ENCODE data around the gene PEX11A. TPM values are rescaled to one million over a fixed set of nuclear protein-coding genes. Genes with fewer than 3 reads are reported as not detected.

Gene PEX11A
- total RNA-seq, 1 experiment from 2014 or later: 3.5 TPM

DNA sequence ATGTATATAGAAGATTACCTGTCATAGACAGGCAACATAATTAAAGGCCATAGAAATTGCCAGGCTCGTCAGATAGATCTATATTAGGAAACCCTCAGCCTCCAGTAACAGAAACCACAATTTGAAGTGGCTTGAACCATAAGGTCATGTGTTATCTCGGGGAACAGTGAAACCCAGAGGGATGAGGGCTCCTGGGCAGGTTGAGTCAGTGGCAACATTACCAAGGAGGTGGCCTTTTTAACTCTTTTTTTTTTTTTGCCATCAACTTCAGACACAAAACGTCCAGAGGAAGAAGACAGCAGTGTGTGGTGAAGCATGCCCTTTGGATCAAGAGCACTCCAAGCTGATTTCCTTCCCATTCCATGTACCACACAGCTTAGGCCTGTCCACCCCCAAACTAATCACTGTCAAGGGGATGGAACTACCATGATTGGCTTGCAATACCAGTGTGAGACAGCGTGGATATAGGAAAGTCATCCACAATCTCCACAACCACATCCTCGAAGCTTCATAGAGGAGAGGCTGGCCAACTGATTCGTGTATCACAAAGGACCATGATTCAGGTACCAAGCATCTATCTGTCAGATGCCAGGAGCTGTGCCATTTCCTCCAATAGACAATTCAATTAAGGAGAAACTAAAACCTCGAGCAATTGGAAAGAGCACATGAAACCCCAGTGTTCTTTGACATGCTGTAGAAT lies 34.3 kb downstream of the PEX11A start:
- peak; percentile 30 for DNase-seq (ENCODE audit: low read depth)

DNA sequence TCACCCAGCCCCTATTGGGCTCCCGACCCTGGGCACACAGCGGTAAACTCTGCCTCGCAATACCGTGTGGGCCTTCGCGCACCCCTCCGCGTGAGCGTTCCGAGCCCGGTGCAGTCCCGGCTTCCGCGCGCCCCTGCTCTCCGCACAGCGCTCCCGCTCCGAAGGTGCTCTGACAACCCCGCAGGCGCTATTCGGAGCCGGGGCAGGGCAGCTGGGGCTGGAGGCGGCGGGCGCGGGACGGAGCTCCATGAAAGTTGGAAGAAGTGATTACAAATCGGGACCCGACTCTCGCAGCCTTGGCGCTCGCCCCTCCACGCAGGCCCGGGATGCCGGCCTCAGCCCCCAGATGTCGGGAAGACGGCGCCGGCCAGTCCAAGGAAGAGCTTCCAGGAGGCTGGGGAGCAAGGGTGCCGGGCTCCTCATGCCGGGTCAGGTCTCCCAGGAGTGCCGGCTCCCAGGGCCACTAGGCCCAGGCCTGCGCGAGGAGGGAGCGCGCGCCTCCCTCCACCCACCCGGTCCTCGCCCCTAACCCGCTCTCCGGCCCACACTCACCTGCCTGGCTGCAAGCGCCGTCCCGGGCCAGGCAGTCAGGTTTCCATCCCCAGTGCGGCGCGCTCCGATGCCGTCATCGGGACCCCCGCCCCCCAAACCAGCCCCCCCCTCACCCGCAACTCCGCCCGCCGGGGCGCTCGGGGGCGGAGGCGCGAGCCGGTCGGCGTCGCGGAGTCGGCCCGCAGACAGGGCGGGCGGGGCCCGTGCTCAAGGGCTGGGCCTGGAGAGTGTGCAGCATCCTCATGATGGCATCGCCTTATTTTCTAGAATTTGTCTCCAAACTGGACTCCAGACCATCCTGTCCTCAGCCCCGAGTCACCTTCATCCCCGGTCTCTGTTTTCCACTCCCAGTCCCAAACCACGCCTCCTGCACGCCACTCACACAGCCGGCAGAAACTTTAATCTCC lies 35.4 kb downstream of the PEX11A start, which contains the start of gene KIF7:
Gene KIF7 (minus strand): TSS at position 621 of the 959 bp plus-strand sequence. CDS start 2,537 bp downstream, outside the sequence.
- DNase-seq (ENCODE audit: low read depth): peak; percentile 50

DNA sequence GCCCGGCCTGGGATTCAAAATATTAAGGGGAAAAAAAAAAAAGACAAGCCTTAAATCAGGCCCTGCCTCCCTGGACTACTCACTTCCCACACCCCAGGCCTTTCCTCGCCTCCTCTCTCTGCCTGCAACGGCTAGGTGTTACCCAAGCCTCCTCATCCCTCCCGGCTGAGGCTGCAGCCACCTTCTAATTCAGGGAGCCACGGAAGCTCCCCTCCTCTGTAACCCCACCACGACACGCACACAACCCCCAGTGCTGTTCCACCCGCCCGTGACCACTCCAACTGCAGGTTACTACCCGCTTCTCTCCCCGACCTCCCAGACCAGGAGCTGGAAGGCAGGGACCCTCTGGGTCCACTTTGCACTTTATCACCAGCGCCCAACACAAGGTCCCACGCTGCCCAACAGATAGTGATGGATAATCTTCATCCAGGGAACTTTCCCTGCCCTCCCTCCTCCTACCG lies 36.2 kb downstream of the PEX11A start:
- peak; percentile 13 for DNase-seq (ENCODE audit: low read depth)

DNA sequence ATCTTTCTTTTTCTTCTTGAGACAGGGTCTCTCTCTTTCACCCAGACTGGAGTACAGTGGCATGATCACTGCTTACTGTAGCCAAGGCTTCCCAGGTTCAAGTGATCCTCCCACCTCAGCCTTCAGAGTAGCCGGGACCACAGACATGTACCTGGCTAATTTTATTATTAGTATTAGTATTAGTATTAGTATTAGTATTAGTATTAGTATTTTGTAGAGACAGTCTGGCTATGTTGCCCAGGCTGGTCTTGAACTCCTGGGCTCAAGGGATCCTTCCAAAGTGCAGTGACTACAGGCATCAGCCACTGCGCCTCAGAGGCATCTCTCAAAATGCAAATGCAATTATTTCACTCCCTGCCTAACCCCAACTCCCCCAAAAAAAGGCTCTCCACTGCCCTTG lies 37.0 kb downstream of the PEX11A start:
- DNase-seq (ENCODE audit: low read depth): no peak

DNA sequence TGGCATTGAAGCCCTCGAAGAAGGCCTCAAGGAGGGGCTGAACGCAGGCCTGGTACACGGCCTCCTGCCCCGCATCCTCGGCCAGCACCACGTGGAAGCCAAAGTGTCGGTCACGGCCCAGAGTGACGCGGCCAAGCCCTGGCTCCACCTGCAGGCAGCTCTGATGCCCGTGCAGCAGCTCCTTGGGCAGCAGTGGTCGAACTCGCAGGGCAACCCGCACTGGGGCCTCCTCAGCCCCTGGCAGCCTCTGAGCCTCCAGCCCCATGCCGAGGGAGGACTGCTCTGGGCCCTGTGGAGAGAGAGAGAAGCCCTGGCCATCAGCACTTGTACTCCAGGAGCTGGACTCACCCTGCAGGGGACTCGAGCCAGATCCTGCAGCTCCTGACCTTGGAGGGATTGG lies 37.9 kb downstream of the PEX11A start:
- DNase-seq (ENCODE audit: low read depth): no peak

DNA sequence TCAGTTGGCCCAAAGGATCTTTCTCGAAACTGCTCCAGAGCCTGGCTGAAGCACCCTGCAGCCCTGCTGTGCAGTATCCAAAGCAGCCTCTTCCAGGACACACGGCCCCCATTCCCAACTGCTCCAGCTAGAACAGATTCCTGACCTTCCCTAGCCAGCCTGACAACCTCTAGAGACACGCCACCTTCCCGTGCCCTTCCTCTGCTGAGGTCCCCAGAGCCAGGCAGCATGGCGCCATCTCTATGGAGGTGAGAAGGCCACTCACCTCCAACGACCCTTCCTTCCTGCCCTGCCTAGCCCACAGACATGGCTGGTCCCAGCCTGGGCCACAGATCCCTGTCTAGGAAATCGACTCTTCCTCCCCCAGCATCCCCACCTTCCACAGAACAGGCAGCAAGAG lies 38.4 kb downstream of the PEX11A start:
- DNase-seq (ENCODE audit: low read depth): no peak

DNA sequence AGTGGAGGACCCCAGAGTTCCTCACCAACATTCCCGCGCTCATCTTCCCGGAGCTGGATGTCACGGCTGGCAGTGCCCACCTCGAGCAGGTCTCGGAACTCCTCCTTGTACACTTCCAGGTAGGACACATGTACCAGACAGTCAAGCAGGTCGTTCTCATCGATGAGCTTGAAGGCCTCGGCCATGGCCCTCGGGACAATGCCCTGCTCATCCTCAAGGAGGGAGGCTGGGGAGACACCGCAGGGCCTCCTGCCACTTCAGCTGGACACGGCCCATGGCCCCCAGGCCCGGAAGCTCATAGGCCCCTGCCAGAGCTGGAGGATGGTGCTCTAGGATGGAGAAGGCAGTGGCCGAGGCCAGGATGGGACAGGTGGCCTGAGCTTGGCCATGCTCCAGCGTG lies 40.8 kb downstream of the PEX11A start:
- DNase-seq (ENCODE audit: low read depth): no peak

DNA sequence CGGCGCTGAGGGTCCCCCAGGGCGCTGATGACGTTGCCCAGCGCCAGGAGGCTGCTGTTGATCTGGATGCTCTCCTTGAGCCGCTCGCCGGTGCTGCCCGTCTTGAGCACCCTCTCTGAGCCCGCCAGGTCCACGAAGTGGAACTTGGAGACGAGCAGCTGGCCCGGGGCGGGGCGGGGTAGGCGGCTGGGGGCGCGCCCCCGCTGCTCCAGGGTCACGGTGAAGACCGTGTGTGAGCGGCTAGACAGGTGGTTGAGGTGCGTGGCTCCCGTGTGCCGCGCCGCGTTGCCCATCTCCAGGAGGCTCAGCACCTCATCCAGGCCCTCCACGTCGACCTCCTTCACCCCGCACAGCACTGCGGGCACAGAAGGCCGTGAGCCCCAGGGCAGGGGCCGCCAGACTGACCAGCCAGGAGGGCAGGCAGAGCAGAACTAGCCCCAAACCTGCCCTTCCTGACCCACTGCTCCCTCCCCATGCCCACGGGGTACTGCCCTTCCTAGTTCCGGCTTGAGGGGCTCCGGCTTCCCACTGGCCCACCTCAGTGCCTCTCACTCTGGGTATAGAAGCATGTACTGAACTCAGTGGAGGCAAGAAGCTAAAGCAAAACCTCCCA lies 41.4 kb downstream of the PEX11A start:
- DNase-seq (ENCODE audit: low read depth): no peak

DNA sequence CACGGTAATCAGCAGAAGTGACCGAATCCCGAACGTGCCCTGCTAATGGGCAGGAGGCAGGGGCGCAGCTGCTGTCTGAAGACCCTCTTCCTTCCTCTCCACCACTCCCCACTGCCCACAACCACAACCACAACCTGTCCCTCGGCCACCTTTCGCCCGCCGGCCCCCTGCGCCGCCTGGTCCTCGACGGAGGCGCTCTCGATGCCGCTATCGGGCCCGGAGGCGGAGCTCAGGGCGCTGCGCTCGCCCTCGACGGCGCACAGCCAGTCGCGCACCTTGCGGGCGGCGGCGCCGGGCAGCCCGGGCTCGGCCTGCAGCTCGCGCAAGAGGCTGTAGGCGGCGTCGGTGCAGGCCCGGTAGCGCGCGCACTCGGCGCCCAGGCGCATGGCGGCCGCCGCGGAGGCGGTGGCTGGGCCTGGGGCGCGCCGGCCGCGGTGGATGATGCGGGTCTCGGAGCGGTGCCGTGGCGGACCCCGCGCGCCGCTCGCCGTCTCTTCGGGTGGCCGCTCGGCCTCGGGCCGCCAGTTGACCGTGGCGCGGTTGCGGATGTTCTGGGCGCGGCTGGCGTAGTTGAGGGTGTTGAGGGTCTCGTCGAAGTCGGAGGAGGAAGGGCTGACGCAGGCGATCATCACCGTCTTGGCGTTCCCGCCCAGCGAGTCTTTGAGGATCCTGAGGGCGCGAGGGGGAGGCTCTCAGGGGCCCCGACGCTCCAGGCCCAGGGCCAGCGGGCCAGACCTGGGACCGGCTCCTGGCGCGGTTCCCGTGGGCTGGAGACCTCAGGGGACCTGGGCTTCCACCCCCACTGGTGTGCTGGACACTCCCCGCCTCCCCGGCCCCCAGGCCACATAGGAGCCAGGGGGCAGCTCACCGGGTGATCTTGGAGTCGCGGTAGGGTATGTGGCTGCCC lies 42.2 kb downstream of the PEX11A start:
- DNase-seq (ENCODE audit: low read depth): no peak

DNA sequence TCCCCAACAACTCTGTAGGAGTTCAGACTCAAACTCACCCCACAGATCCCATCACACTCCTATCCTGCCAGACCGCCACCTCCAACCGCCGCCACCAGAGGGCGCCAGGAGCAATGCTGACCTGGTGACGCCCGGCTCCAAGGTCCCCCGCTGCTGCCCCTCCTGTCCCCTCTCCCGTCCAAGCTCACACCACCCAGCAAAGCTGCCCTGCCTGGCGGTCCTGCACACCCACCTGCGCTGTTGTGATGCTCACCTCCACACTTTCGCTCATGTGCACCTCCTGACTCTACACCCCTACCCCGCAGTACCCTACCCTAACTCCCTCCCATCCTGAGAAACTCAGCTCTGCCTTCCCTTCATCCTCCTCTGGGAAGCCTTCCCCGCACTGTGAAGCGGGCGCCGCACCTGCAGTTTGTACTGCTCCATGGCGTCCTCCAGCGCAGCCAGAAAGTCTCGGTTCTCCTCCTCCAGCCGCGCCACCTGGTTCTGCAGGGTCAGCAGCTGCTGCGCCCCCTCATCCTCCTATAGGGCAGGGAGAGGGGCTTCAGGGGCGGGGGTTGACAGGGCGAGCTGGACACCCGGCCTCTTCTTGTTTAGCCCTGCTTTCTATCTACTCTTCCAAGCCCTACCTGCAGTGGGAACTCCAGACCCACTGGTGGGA lies 43.2 kb downstream of the PEX11A start:
- DNase-seq (ENCODE audit: low read depth): peak; percentile 34

DNA sequence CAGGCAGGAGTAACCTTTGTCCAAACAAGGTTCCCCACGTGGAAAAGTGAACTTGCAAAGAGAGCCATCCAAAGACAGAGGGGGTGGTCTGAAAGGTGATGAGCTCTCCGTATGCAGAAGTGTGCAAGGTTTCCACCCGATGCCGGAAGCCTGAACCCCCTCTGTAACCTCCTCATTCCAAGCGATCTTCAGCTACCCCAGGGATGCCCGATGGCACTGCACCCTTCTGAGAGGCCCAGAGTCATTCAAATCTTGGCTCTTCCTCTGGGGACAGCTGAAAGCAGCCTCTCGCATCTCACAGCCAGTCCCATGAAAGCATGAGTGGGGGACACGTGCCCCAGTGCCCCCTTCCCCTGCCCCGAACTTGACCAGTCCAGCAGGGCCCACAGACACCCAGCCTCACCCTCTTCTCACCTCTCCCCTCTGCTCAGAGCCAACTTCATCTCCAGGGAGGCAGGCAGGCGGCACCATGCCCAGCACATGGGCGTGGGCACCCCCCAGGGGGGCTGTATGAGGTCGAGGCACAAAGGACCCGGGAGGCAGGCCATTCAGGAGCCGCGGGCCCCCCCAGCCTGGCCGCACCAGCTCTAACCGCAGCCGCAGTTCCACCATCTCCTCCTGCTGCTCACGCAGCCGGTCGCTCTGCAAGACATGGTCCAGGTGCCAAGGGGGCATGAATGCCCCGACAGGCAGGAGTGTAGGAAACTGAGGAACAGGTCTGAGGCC lies 44.0 kb downstream of the PEX11A start:
- DNase-seq (ENCODE audit: low read depth): no peak

DNA sequence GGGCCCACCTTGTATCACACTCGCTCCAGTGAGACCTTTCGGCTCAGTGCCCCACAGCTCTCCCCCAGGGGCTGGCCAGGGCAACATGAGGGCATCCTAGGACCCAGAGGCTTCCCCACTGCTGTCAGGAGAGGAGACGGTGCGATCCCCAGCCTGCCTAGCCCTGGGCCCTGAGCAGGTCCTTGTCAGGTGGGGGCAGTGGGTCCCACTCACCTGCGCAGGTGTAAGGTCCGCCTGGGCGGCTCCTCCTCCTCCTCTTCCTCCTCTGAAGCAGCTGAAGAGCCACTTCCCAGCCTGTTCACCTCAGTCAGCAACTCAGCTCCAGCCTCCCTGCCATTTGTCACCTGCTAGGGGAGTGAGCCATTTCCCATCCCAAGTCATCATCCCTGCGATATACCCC lies 44.9 kb downstream of the PEX11A start:
- DNase-seq (ENCODE audit: low read depth): no peak

DNA sequence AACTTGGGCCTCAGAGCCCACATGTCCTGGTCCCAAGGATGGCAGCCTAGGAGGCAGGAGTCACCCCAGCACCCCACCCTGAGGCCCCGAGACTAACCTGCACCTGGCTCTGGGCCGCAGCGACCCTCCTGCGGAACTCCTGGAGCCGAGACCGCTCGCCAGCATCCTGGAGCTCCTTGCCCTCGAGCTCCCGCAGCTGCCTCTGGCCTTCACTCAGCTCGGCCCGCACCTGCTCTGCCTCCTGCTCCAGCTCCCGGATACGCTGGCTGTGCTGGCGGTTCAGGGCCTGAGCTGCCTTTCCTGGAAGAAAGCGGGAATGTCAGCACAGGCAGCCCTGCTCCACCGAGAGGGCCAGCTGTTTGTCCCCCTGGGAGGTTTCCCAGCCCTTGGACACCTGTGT lies 48.4 kb downstream of the PEX11A start:
- DNase-seq (ENCODE audit: low read depth): no peak

DNA sequence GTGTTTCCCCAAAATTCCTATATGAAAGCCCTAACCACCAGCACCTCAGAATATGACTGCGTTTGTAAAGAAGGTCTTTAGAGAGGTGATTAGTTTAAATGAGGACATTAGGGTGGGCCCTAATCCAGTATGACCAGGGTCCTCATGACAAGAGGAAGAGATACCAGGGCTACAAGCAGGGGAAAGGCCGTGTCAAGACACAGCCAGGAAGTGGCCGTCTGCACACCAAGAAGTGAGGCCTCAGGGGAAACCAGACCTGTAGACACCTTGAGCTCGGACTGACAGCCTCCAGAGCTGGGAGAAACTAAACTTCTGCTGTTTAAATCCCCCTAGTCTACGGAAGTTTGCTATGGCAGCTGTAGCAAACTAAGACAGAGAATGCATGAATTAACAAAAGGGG lies 49.5 kb downstream of the PEX11A start:
- DNase-seq (ENCODE audit: low read depth): no peak

DNA sequence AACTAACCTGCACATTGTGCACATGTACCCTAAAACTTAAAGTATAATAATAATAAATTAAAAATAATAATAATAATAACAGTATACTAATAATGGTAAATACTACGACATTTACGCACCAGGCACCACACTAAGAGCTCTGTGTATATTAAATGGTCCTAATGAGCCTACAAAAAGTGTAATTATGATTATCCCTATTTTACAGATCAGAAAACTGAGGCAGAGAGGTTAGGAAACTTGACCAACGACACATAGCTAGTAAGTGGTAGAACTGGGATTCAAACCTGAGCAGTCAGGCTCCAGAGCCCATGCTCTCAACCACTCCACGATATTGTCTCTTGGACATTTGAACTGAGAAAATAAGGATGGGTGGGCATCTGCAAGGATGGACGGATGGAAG lies 50.3 kb downstream of the PEX11A start:
- DNase-seq (ENCODE audit: low read depth): no peak

DNA sequence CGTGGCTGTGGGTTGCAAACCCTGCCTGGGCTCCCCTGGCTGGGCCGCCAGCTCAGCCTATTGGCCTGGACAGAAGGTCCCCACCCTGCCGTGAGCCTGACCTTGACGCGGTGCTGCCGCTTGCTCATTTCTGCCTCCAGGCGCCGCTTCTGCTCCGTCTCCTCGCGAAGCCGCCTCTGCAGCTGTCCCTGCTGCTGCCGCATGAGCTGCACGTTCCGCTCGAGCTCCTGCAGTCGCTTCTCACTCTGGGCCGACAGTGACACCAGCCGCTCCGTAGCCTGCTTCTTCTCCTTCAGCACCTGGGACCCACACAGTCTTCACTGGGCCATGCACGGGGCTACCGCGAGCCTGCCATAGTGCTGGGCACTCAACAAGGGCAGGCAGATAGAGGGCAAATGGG lies 57.0 kb downstream of the PEX11A start:
- no peak for DNase-seq (ENCODE audit: low read depth)

DNA sequence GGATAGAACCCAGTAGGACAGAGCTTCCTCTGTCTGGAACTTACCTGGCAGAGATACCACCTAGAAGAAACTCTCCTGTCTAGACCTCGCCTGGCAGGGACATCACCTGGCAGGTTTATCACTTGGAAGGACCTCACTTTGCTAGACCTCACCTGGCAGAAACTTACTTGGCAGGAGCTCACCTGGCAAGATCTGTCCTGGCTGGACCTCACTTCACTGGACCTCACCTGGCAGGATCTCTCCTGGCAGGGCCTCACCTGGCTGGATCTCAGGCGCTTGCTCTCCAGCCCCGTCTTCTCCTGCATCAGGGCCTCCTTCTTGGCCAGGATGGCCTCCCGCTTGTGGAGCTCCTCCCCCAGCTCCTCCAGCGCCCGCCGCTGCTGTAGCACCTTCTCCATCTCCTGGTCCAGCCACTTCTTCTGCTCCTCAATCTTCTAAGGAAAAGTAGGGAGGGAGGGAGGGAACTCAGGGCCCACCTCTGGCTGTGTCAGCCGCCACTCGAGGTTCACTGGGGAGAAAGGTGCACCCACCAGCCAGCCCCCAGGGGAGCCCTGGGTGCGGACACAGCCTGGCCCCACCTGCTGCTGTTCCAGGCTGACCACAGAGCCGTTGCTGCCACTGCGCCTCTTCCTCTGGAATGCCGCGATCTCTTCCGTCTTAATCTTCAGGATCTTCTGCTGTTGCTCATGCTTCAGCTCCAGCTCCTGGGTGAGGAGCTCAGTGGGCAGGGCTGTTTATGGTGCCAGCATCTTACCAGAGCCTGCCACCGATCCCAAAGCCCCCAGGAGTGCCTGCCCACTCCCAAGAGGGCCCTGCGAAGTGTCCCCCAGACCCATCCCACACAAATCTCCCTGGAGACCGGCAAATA lies 57.8 kb downstream of the PEX11A start:
- no peak for DNase-seq (ENCODE audit: low read depth)

DNA sequence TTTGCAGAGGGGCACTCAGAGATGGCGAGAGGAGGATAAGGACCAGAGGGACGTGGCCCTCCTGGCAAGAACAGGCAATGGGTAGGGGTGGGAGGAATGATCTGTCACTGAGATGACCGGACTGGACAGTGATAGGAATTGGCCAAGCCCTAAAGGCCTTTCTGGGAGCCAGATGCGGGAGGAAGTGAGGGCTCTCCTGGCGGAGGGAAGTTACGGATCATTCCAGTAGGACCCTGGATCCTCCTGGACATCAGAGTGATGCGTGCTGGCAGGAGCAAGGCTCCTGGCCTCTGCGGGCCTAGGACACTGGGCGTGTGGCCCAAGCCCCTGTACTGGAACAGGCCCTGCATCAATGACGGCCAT lies 58.7 kb downstream of the PEX11A start:
- no peak for DNase-seq (ENCODE audit: low read depth)

Measured in LHCN-M2 (cell line).